H1 (cell line): ENCODE measurements around the gene PABPC1L. TPM values are rescaled to one million over a fixed set of nuclear protein-coding genes. Genes with fewer than 3 reads are reported as not detected.

Experiments used
- CTCF ChIA-PET: fragments of 300-600 bp; sonication (Branson Sonifier 250); formaldehyde crosslinking; loops from one replicate; lab custom pipeline; 2021; ENCODE audit not compliant: partially characterized antibody; lab: Charles Lee
- POLR2A ChIA-PET: fragments of 300-600 bp; sonication (Branson Sonifier 250); formaldehyde crosslinking; loops from one replicate; lab custom pipeline; 2021; ENCODE audit warnings: inconsistent platforms; ENCODE audit not compliant: partially characterized antibody; lab: Charles Lee
- DNase-seq, 2 experiments: peaks; one replicate each; pipeline versions ENCODE4 v3.0.0 to v3.0.0-alpha.2; 2010 to 2022; ENCODE audit warnings: low spot score in 2 of 2, low read depth in 1 of 2, mixed read lengths in 1 of 2
- FAIRE-seq: peaks from 2 replicates; lab custom pipeline; 2011; peaks lifted over from hg19 to GRCh38; lab: Jason Lieb, UNC
- H2AFZ ChIP-seq: 2 replicates; pipeline ENCODE4 v1.8.1; 2012; ENCODE audit warnings: low read length, inconsistent platforms
- H2AK5ac ChIP-seq: 2 replicates; pipeline ENCODE4 v1.6.1; 2013; ENCODE audit warnings: low read depth, low read length
- H2BK120ac ChIP-seq: replicated peaks from 2 replicates; pipeline ENCODE3; 2013; ENCODE audit warnings: low read depth, low read length, inconsistent platforms
- H2BK12ac ChIP-seq: 2 replicates; pipeline ENCODE4 v1.6.1; 2013; ENCODE audit warnings: low read depth, low read length
- H2BK15ac ChIP-seq: 2 replicates; pipeline ENCODE4 v1.6.1; 2013; ENCODE audit warnings: low read length
- H2BK20ac ChIP-seq: 2 replicates; pipeline ENCODE4 v1.6.1; 2013; ENCODE audit warnings: low read length
- H2BK5ac ChIP-seq: 2 replicates; pipeline ENCODE4 v1.6.1; 2013; ENCODE audit warnings: low read depth, low read length
- H3K14ac ChIP-seq: 2 replicates; pipeline ENCODE4 v1.6.1; 2013; ENCODE audit warnings: inconsistent platforms; ENCODE audit not compliant: insufficient read length
- H3K18ac ChIP-seq: 2 replicates; pipeline ENCODE4 v1.6.1; 2013; ENCODE audit warnings: low read length; ENCODE audit errors: extremely low read depth
- H3K23ac ChIP-seq: 2 replicates; pipeline ENCODE4 v1.6.1; 2013; ENCODE audit warnings: inconsistent platforms; ENCODE audit not compliant: insufficient read length
- H3K23me2 ChIP-seq: 2 replicates; pipeline ENCODE4 v1.6.1; 2013; ENCODE audit warnings: low read depth, low read length
- H3K27ac ChIP-seq: 2 replicates; pipeline ENCODE4 v1.6.1; 2011; ENCODE audit warnings: low read depth, low read length, inconsistent platforms
- H3K27me3 ChIP-seq, 4 experiments: replicated peaks in 1 of 4; 1 replicate in 1 of 4; 2 replicates in 3 of 4; pipeline versions ENCODE4 v1.6.1 to v1.8.1; 2011 to 2013; ENCODE audit warnings: low read length in 3 of 4, mild to moderate bottlenecking in 3 of 4, inconsistent platforms in 2 of 4, mixed read lengths in 2 of 4, moderate library complexity in 1 of 4; ENCODE audit not compliant: control insufficient read depth in 3 of 4, insufficient read depth in 3 of 4; ENCODE audit errors: extremely low read depth in 1 of 4
- H3K36me3 ChIP-seq, 4 experiments: 2 replicates each; pipeline versions ENCODE4 v1.6.1 to v1.8.1; 2011 to 2013; ENCODE audit warnings: mild to moderate bottlenecking in 4 of 4, low read length in 3 of 4, moderate library complexity in 2 of 4, control low read depth in 1 of 4, inconsistent platforms in 1 of 4; ENCODE audit not compliant: insufficient read depth in 4 of 4, control insufficient read depth in 2 of 4
- H3K4ac ChIP-seq: replicated peaks from 2 replicates; pipeline ENCODE3; 2013; ENCODE audit warnings: low read length, low read depth, mixed read lengths, inconsistent platforms; ENCODE audit not compliant: insufficient read length
- H3K4me1 ChIP-seq, 4 experiments: replicated peaks in 1 of 4; 1 replicate in 1 of 4; 2 replicates in 3 of 4; pipeline versions ENCODE4 v1.6.1 to v1.8.1; 2011 to 2013; ENCODE audit warnings: low read length in 3 of 4, inconsistent platforms in 2 of 4, mixed read lengths in 1 of 4; ENCODE audit not compliant: insufficient read depth in 4 of 4, control insufficient read depth in 3 of 4
- H3K4me2 ChIP-seq, 2 experiments: 2 replicates each; pipeline versions ENCODE4 v1.6.1 to v1.8.1; 2011 to 2013; ENCODE audit warnings: low read depth in 2 of 2, low read length in 2 of 2, control low read depth in 1 of 2, inconsistent platforms in 1 of 2, mild to moderate bottlenecking in 1 of 2; ENCODE audit not compliant: insufficient read depth in 1 of 2
- H3K4me3 ChIP-seq, 4 experiments: fragments of 200-600, 300-600 bp in 1 of 4; sonication (generic), shearing (Covaris generic), sonication (Bioruptor Twin) in 1 of 4; 2 replicates each; pipeline versions ENCODE4 v1.5.1 to v1.8.1; 2011 to 2016; ENCODE audit warnings: low read length in 4 of 4, low read depth in 3 of 4, control low read depth in 2 of 4, inconsistent platforms in 2 of 4, mild to moderate bottlenecking in 2 of 4, mixed read lengths in 1 of 4, moderate library complexity in 1 of 4; ENCODE audit not compliant: insufficient read depth in 2 of 4; ENCODE audit errors: extremely low read depth in 1 of 4
- H3K56ac ChIP-seq: replicated peaks from 2 replicates; pipeline ENCODE3; 2013; ENCODE audit warnings: low read depth, mild to moderate bottlenecking, mixed read lengths, low read length, inconsistent platforms; ENCODE audit not compliant: insufficient read length
- H3K79me1 ChIP-seq: 2 replicates; pipeline ENCODE4 v1.6.1; 2013; ENCODE audit warnings: low read depth, low read length, control low read depth
- H3K79me2 ChIP-seq, 2 experiments: 2 replicates each; pipeline versions ENCODE4 v1.6.1 to v1.8.1; 2012 to 2013; ENCODE audit warnings: low read length in 2 of 2, mild to moderate bottlenecking in 2 of 2, inconsistent platforms in 1 of 2; ENCODE audit not compliant: insufficient read depth in 2 of 2, control insufficient read depth in 1 of 2
- H3K9ac ChIP-seq, 4 experiments: replicated peaks in 1 of 4; 1 replicate in 1 of 4; 2 replicates in 3 of 4; pipeline versions ENCODE4 v1.6.1 to v1.8.1; 2011 to 2013; ENCODE audit warnings: low read depth in 3 of 4, low read length in 3 of 4, control low read depth in 2 of 4, mild to moderate bottlenecking in 2 of 4, moderate library complexity in 2 of 4, inconsistent platforms in 1 of 4; ENCODE audit errors: extremely low read depth in 1 of 4
- H3K9me3 ChIP-seq, 2 experiments: 2 replicates each; pipeline versions ENCODE4 v1.6.1 to v1.8.1; 2012 to 2013; ENCODE audit warnings: mild to moderate bottlenecking in 2 of 2, moderate library complexity in 2 of 2, control low read depth in 1 of 2, inconsistent platforms in 1 of 2, low read depth in 1 of 2, low read length in 1 of 2, mixed read lengths in 1 of 2; ENCODE audit not compliant: insufficient read depth in 2 of 2
- H4K20me1 ChIP-seq, 2 experiments: replicated peaks in 1 of 2; 2 replicates each; pipeline versions ENCODE3 to v1.8.1; 2011 to 2013; ENCODE audit warnings: inconsistent platforms in 2 of 2, low read length in 2 of 2, mild to moderate bottlenecking in 1 of 2; ENCODE audit not compliant: insufficient read depth in 2 of 2, control insufficient read depth in 1 of 2
- H4K5ac ChIP-seq: 2 replicates; pipeline ENCODE4 v1.6.1; 2013; ENCODE audit warnings: low read length, low read depth, mixed read lengths, inconsistent platforms; ENCODE audit not compliant: insufficient read length
- H4K8ac ChIP-seq: 2 replicates; pipeline ENCODE4 v1.8.0; 2013; ENCODE audit warnings: mild to moderate bottlenecking, moderate library complexity, low read length, inconsistent platforms; ENCODE audit not compliant: insufficient read depth; ENCODE audit errors: extremely low read depth
- H4K91ac ChIP-seq: replicated peaks from 2 replicates; pipeline ENCODE3; 2013; ENCODE audit warnings: low read length, mixed read lengths, inconsistent platforms; ENCODE audit not compliant: insufficient read length
- CBX8 ChIP-seq: fragments of 300-800, 300-1000 bp; sonication (generic); IDR thresholded peaks from 2 replicates; pipeline ENCODE4 v1.7.1; 2016; ENCODE audit warnings: low read depth, low read length, borderline replicate concordance
- CEBPB ChIP-seq: IDR thresholded peaks from 2 replicates; pipeline ENCODE4 v1.6.1; 2012; ENCODE audit warnings: low read depth, low read length
- CHD1 ChIP-seq: IDR thresholded peaks from 2 replicates; pipeline ENCODE4 v1.6.1; 2012; ENCODE audit warnings: low read depth, low read length, improper control_type of control experiment
- CHD2 ChIP-seq: IDR thresholded peaks from 2 replicates; pipeline ENCODE4 v1.6.1; 2012; ENCODE audit warnings: low read length, improper control_type of control experiment
- GTF2F1 ChIP-seq: IDR thresholded peaks from 2 replicates; pipeline ENCODE4 v1.6.1; 2012; ENCODE audit warnings: low read depth, low read length, improper control_type of control experiment, borderline replicate concordance
- KDM1A ChIP-seq: fragments of 200-600, 300-600 bp; sonication (generic); IDR thresholded peaks from 2 replicates; pipeline ENCODE4 v1.7.1; 2016; ENCODE audit warnings: mild to moderate bottlenecking, low read length, borderline replicate concordance
- POLR2A ChIP-seq, 2 experiments: IDR thresholded peaks; 1 replicate in 1 of 2; 2 replicates in 1 of 2; pipeline ENCODE4 v1.6.1; 2011; ENCODE audit warnings: low read depth in 2 of 2, low read length in 2 of 2, mild to moderate bottlenecking in 2 of 2; ENCODE audit errors: control extremely low read depth in 1 of 2
- RXRA ChIP-seq: IDR thresholded peaks from 2 replicates; pipeline ENCODE4 v1.6.1; 2011; ENCODE audit warnings: low read depth, mild to moderate bottlenecking, low read length, moderate library complexity; ENCODE audit not compliant: insufficient read depth
- TAF7 ChIP-seq: optimal IDR thresholded peaks from 2 replicates; pipeline ENCODE3; 2011; ENCODE audit warnings: low read depth, mild to moderate bottlenecking, inconsistent platforms, low read length, moderate library complexity, borderline replicate concordance
- TCF12 ChIP-seq: IDR thresholded peaks from 2 replicates; pipeline ENCODE4 v1.6.1; 2011; ENCODE audit warnings: low read depth, mild to moderate bottlenecking, low read length
- WGBS, 2 experiments: shearing (Covaris generic) in 1 of 2; methylation state at CpG; one replicate each; pipeline versions ENCODE4 v1.1.6 to v1.1.7; 2013 to 2015; ENCODE audit warnings: low lambda C conversion rate in 2 of 2, mixed read lengths in 2 of 2, inconsistent platforms in 1 of 2, low coverage in 1 of 2, missing lambda C conversion rate in 1 of 2; ENCODE audit not compliant: insufficient replicate concordance in 2 of 2, insufficient coverage in 1 of 2, insufficient read length in 1 of 2; ENCODE audit errors: extremely low coverage in 1 of 2, missing lambda C conversion rate in 1 of 2; 5-methylcytosine and 5-hydroxymethylcytosine counted together
- polyA plus RNA-seq, 7 experiments: library from polyadenylated mRNA; depleted of rRNA in 3 of 7; stranded (reverse) in 5 of 7; unstranded in 2 of 7; fragments of >200 nt in 5 of 7; fragments of 200-250 nt in 2 of 7; gene quantifications; 1 replicate in 5 of 7; 2 replicates in 1 of 7; 4 replicates in 1 of 7; pipeline versions ENCODE4 v1.2.1 to v1.2.3, GENCODE V29; 2011 to 2013; ENCODE audit warnings: missing spikeins in 2 of 7, mixed read lengths in 2 of 7
- total RNA-seq: library from RNA; stranded (reverse); fragmentation: NEBNext Ultra II Directional; extraction: Animal tissue kit (Norgen Biotek cat#: 25700); gene quantifications from 2 replicates; pipeline ENCODE4 v1.2.1, GENCODE V29; 2021

The PABPC1L gene
- total and polyA plus RNA-seq, 2 of the 8 experiments (the other 6 are each of a cell fraction or from before 2014, with no cell fraction given), result 61.1 to 108 TPM

GRCh38 chr20:44959082-44959637 lies 49.3 kb downstream of the PABPC1L start:
- no peak overlapping the region for H3K4ac ChIP-seq
- no peak overlapping the region for H3K56ac ChIP-seq
- TF ChIP-seq KDM1A (no peak), TCF12 (no peak), GTF2F1 (no peak), POLR2A (IDR thresholded peaks at IDR 0.05; ENCODE audit: control extremely low read depth in 1 of 2, low read depth in 2 of 2, low read length in 2 of 2) (no peak), RXRA (no peak), CHD1 (no peak), CHD2 (no peak), TAF7 (no peak), CEBPB (no peak), CBX8 (no peak)
- H4K5ac ChIP-seq, result no peak overlapping the region
- CTCF ChIA-PET, result interaction anchor here (1.0 to 2.9 kb wide), 5 partner anchors 8 to 153 kb away, joined by 3 to 8 read pairs (median 4); no protein-coding TSS in a partner anchor
- H3K23me2 ChIP-seq, result peaks cover 5% of the 10 kb centered on the region; the same call in 1 of the 2 replicates
- peak overlapping the region; percentile 66 to 71 (median 68); a peak in 5 of 7 replicates for H3K9ac ChIP-seq
- 61% methylated on average over 8 of the region's 8 CpGs; no CpG with 5 or more reads in 1 of the 2 experiments for WGBS, 2 experiments
- H2BK120ac ChIP-seq, result no peak overlapping the region
- POLR2A ChIA-PET, result interaction anchor here (1.0 to 2.1 kb wide), 3 partner anchors 16 to 76 kb away, joined by 3 to 6 read pairs (median 4); no protein-coding TSS in a partner anchor
- H3K14ac ChIP-seq, result no peak overlapping the region
- H2BK20ac ChIP-seq, result no peak overlapping the region
- H3K18ac ChIP-seq, result no peak overlapping the region
- H2AFZ ChIP-seq, result no peak overlapping the region
- H3K27ac ChIP-seq, result no peak overlapping the region
- H3K4me2 ChIP-seq, result peak overlapping the region; percentile 82 to 89
- no peak overlapping the region for H2BK5ac ChIP-seq
- no peak overlapping the region for H2AK5ac ChIP-seq
- H3K4me3 ChIP-seq, result peak overlapping the region; percentile 62 to 79 (median 70)
- no peak overlapping the region for H2BK15ac ChIP-seq
- H4K8ac ChIP-seq, result no peak overlapping the region
- DNase-seq, result no peak
- H2BK12ac ChIP-seq, result no peak overlapping the region
- H3K9me3 ChIP-seq, result no peaks in the 10 kb centered on the region
- H3K23ac ChIP-seq, result no peak overlapping the region
- FAIRE-seq, result no peak
- H4K20me1 ChIP-seq, result peaks cover 2 to 6% of the 10 kb centered on the region in 2 experiments
- H3K36me3 ChIP-seq, result peaks cover 6 to 28% (median 19%) of the 10 kb centered on the region in 4 experiments
- no peak overlapping the region for H4K91ac ChIP-seq
- peaks cover 3 to 20% of the 10 kb centered on the region in 2 experiments; a peak in 3 of 4 replicates for H3K79me2 ChIP-seq
- H3K79me1 ChIP-seq, result peaks cover 8% of the 10 kb centered on the region
- H3K27me3 ChIP-seq, result peaks cover 0 to 11% (median 2%) of the 10 kb centered on the region in 4 experiments; a peak in 4 of 7 replicates
- H3K4me1 ChIP-seq, result peaks cover 0 to 10% (median 4%) of the 10 kb centered on the region in 4 experiments; a peak in 5 of 7 replicates
